Measurements from ENCODE around the gene UTS2R.

- TF ChIP-seq CTCF (IDR thresholded peaks at IDR 0.05): no peak
- TF ChIP-seq POLR2A (IDR thresholded peaks at IDR 0.05): no peak
These were observed 37.4 kb downstream of the UTS2R start for GRCh38 chr17:82408938-82409318.

Measured in body of pancreas (tissue), 4 donors.